K562 (cell line): ENCODE measurements around the gene ZNF805. TPM values are rescaled to one million over a fixed set of nuclear protein-coding genes. Genes with fewer than 3 reads are reported as not detected.

Source experiments
- BHLHE40 ChIP-seq: IDR thresholded peaks from 2 replicates; pipeline ENCODE4 v1.6.1; 2011; ENCODE audit warnings: low read length, improper control_type of control experiment
- CCAR2 ChIP-seq: fragments of 200-400 bp; formaldehyde crosslinking; IDR thresholded peaks from 2 replicates; pipeline ENCODE4 v1.6.1; 2017; ENCODE audit warnings: mild to moderate bottlenecking, low read depth, low read length
- CHD2 ChIP-seq: IDR thresholded peaks from 2 replicates; pipeline ENCODE4 v1.6.1; 2011; ENCODE audit warnings: low read depth, low read length
- CSDE1 ChIP-seq, 2 experiments: fragments of 450-650 bp; IDR thresholded peaks; 2 replicates each; pipeline ENCODE4 v1.6.1; 2016; ENCODE audit warnings: mild to moderate bottlenecking in 1 of 2
- CTCF ChIP-seq, 3 experiments: IDR thresholded peaks in 2 of 3; conservative IDR thresholded peaks in 1 of 3; 2 replicates each; pipeline ENCODE4 v1.5.1; 2011 to 2012; ENCODE audit warnings: low read length in 3 of 3, mild to moderate bottlenecking in 3 of 3, control low read depth in 2 of 3, improper control_type of control experiment in 1 of 3, inconsistent platforms in 1 of 3, low read depth in 1 of 3, mixed read lengths in 1 of 3, moderate library complexity in 1 of 3; ENCODE audit not compliant: insufficient read depth in 2 of 3
- CXXC5 ChIP-seq: fragments of 250-450 bp; sonication (Bioruptor Pico); IDR thresholded peaks from 2 replicates; pipeline ENCODE4 v1.8.0; 2022; ENCODE audit warnings: inconsistent platforms, mild to moderate bottlenecking, moderate library complexity
- HMG20A ChIP-seq: fragments of 450-650 bp; formaldehyde crosslinking; conservative IDR thresholded peaks from 2 replicates; pipeline ENCODE4 v1.4.0; 2020; ENCODE audit warnings: mild to moderate bottlenecking, mixed read lengths
- LARP7 ChIP-seq: fragments of 450-650 bp; IDR thresholded peaks from 2 replicates; pipeline ENCODE4 v1.6.1; 2016
- MNT ChIP-seq, 2 experiments: fragments of 450-650 bp; conservative IDR thresholded peaks; 2 replicates each; pipeline ENCODE4 v1.6.1; 2017; ENCODE audit warnings: mild to moderate bottlenecking in 2 of 2, moderate library complexity in 2 of 2
- MYBL2 ChIP-seq, 2 experiments: fragments of 450-650 bp in 1 of 2; sonication (generic) in 1 of 2; formaldehyde crosslinking in 1 of 2; IDR thresholded peaks; 2 replicates each; pipeline versions ENCODE4 v1.6.1 to v1.8.1; 2017 to 2022; ENCODE audit warnings: borderline replicate concordance in 1 of 2, inconsistent platforms in 1 of 2, low read depth in 1 of 2, mild to moderate bottlenecking in 1 of 2, missing genetic modification reagents in 1 of 2, moderate library complexity in 1 of 2
- PATZ1 ChIP-seq: fragments of 250-450 bp; sonication (Bioruptor Pico); IDR thresholded peaks from 2 replicates; pipeline ENCODE4 v1.5.0; 2020; ENCODE audit warnings: mild to moderate bottlenecking, borderline replicate concordance
- SIN3B ChIP-seq: fragments of 450-650 bp; IDR thresholded peaks from 2 replicates; pipeline ENCODE4 v1.6.1; 2017; ENCODE audit warnings: low read depth, mild to moderate bottlenecking, moderate library complexity
- SMARCC2 ChIP-seq: fragments of 450-650 bp; IDR thresholded peaks from 2 replicates; pipeline ENCODE4 v1.6.1; 2017; ENCODE audit warnings: antibody characterized with exemption, moderate library complexity, mild to moderate bottlenecking, low read depth
- SMARCE1 ChIP-seq: fragments of 450-650 bp; IDR thresholded peaks from 2 replicates; pipeline ENCODE4 v1.7.1; 2016; ENCODE audit warnings: mild to moderate bottlenecking
- SREBF2 ChIP-seq: sonication (generic); formaldehyde crosslinking; IDR thresholded peaks from 2 replicates; pipeline ENCODE4 v1.4.0; 2020; ENCODE audit warnings: mild to moderate bottlenecking, missing genetic modification reagents
- XRCC3 ChIP-seq: fragments of 450-650 bp; IDR thresholded peaks from 2 replicates; pipeline ENCODE4 v1.6.1; 2017; ENCODE audit warnings: mild to moderate bottlenecking, moderate library complexity
- ZC3H11A ChIP-seq: IDR thresholded peaks from 2 replicates; pipeline ENCODE4 v1.6.1; 2012; ENCODE audit warnings: low read depth, low read length, improper control_type of control experiment
- ZNF143 ChIP-seq: sonication (generic); formaldehyde crosslinking; IDR thresholded peaks from 2 replicates; pipeline ENCODE4 v1.9.0; 2022; ENCODE audit warnings: mild to moderate bottlenecking, missing genetic modification reagents
- ZNF24 ChIP-seq: fragments of 450-650 bp; IDR thresholded peaks from 2 replicates; pipeline ENCODE4 v1.6.1; 2016
- polyA plus RNA-seq, 8 experiments: library from polyadenylated mRNA; depleted of rRNA in 4 of 8; stranded (reverse) in 5 of 8; unstranded in 3 of 8; fragments of >200 nt; fragmentation: Nextera tagmentation in 2 of 8; fragmentation: Illumina TruSeq in 1 of 8; extraction: Ambion mirVana in 2 of 8; extraction: Trizol in 1 of 8; gene quantifications; 2 replicates each; pipeline versions ENCODE4 v1.2.1 to v1.2.3, GENCODE V29; 2011 to 2014; ENCODE audit warnings: inconsistent platforms in 1 of 8, missing spikeins in 1 of 8
- total RNA-seq, 7 experiments: library from RNA; depleted of rRNA in 6 of 7; stranded (reverse); fragments of >200 nt in 6 of 7; fragmentation: Illumina TruSeq in 2 of 7; extraction: Trizol in 2 of 7; gene quantifications; 2 replicates each; pipeline versions ENCODE4 v1.2.1 to v1.2.3, GENCODE V29; 2011 to 2021; ENCODE audit warnings: low replicate concordance in 1 of 7
- TF ChIP-seq, protein P1 (sequence below): fragments of 450-650 bp; formaldehyde crosslinking; IDR thresholded peaks from 2 replicates; pipeline ENCODE4 v1.4.0; 2020; ENCODE audit warnings: mild to moderate bottlenecking
- TF ChIP-seq, protein P2 (sequence below): fragments of 450-650 bp; IDR thresholded peaks from 2 replicates; pipeline ENCODE4 v1.6.1; 2016; ENCODE audit warnings: antibody characterized with exemption

ZNF805 gene
- total and polyA plus RNA-seq, 9 of the 15 experiments (the other 6 are each of a cell fraction or from before 2014, with no cell fraction given), result 0.32 to 6.7 (median 3.9) TPM

- TF ChIP-seq CTCF (IDR thresholded peaks at IDR 0.05 in 2 of 3, conservative IDR thresholded peaks at IDR 0.05 in 1 of 3; ENCODE audit: insufficient read depth in 2 of 3, low read depth in 1 of 3, low read length in 3 of 3) (peak; percentile 55 to 61 (median 58); a peak in 5 of 6 replicates), HMG20A (no peak), LARP7 (no peak), SREBF2 (no peak), CHD2 (0 out of 2 replicates have a peak, but pooled peaks have one; percentile 23), PATZ1 (no peak), ZC3H11A (no peak), CSDE1 (IDR thresholded peaks at IDR 0.05) (no peak), ZNF143 (CRISPR knock-in tag) (no peak), BHLHE40 (peak; percentile 79), MYBL2 (IDR thresholded peaks at IDR 0.05; ENCODE audit: low read depth) (no peak), MYBL2 (CRISPR knock-in tag; IDR thresholded peaks at IDR 0.05; ENCODE audit: borderline replicate concordance) (no peak), CCAR2 (no peak), SIN3B (no peak), CXXC5 (CRISPR knock-in tag) (peak; percentile 60), SMARCE1 (no peak), SMARCC2 (peak; percentile 57; the same call in 1 of the 2 replicates), ZNF24 (no peak), XRCC3 (no peak), MNT (conservative IDR thresholded peaks at IDR 0.05) (peak; percentile 91 to 94)
- TF ChIP-seq, protein P1, sequence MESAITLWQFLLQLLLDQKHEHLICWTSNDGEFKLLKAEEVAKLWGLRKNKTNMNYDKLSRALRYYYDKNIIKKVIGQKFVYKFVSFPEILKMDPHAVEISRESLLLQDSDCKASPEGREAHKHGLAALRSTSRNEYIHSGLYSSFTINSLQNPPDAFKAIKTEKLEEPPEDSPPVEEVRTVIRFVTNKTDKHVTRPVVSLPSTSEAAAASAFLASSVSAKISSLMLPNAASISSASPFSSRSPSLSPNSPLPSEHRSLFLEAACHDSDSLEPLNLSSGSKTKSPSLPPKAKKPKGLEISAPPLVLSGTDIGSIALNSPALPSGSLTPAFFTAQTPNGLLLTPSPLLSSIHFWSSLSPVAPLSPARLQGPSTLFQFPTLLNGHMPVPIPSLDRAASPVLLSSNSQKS (CRISPR knock-in tag), result no peak
- TF ChIP-seq, protein P2, sequence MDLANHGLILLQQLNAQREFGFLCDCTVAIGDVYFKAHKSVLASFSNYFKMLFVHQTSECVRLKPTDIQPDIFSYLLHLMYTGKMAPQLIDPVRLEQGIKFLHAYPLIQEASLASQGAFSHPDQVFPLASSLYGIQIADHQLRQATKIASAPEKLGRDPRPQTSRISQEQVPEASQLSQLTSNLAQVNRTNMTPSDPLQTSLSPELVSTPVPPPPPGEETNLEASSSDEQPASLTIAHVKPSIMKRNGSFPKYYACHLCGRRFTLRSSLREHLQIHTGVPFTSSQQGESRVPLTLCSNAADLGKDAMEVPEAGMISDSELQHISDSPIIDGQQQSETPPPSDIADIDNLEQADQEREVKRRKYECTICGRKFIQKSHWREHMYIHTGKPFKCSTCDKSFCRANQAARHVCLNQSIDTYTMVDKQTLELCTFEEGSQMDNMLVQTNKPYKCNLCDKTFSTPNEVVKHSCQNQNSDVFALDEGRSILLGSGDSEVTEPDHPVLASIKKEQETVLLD, result no peak
Measured at GRCh38 chr19:57279418-57280164, 39.2 kb downstream of the ZNF805 start (continued).
